Kidney epithelial cell (primary cell): ENCODE results near the gene LAMB4. TPM values are rescaled to one million over a fixed set of nuclear protein-coding genes. Genes with fewer than 3 reads are reported as not detected.

ENCODE experiments used
- DNase-seq: peaks from one replicate; pipeline ENCODE4 v3.0.0-alpha.2; 2010; ENCODE audit warnings: low read depth
- H3K27me3 ChIP-seq: 2 replicates; pipeline ENCODE4 v1.6.0; 2011; ENCODE audit warnings: low read length; ENCODE audit not compliant: control insufficient read depth, insufficient read depth
- H3K36me3 ChIP-seq: 2 replicates; pipeline ENCODE4 v1.5.1; 2011; ENCODE audit warnings: low read length; ENCODE audit not compliant: control insufficient read depth, insufficient read depth
- H3K4me3 ChIP-seq: 2 replicates; pipeline ENCODE4 v1.5.1; 2011; ENCODE audit warnings: low read depth, mild to moderate bottlenecking, control low read depth, low read length
- CTCF ChIP-seq: IDR thresholded peaks from 2 replicates; pipeline ENCODE4 v1.5.1; 2011; ENCODE audit warnings: mild to moderate bottlenecking, moderate library complexity, low read length, control low read depth, inconsistent platforms; ENCODE audit not compliant: insufficient read depth, poor library complexity, severe bottlenecking
- total RNA-seq: library from RNA; depleted of rRNA; stranded (reverse); fragments of >200 nt; gene quantifications from 2 replicates; pipeline ENCODE4 v1.2.3, GENCODE V29; 2015

The LAMB4 gene
- total RNA-seq, 1 donor from 2014 or later, result not detected

GRCh38 chr7:108152198-108152597 lies 22.0 kb upstream of the LAMB4 start:
- no peak for DNase-seq
- Histone ChIP-seq H3K27me3 (no peaks in the 10 kb centered on the region), H3K36me3 (no peaks in the 10 kb centered on the region), H3K4me3 (no peak overlapping the region)
- no peak for TF ChIP-seq CTCF

GRCh38 chr7:108149908-108150307 lies 19.7 kb upstream of the LAMB4 start:
- no peaks in the 10 kb centered on the region for H3K36me3 ChIP-seq
- H3K27me3 ChIP-seq, result no peaks in the 10 kb centered on the region
- TF ChIP-seq CTCF, result no peak
- H3K4me3 ChIP-seq, result no peak overlapping the region
- DNase-seq, result no peak

GRCh38 chr7:108149119-108149518 lies 19.0 kb upstream of the LAMB4 start:
- TF ChIP-seq CTCF, result no peak
- Histone ChIP-seq H3K27me3 (no peaks in the 10 kb centered on the region), H3K36me3 (no peaks in the 10 kb centered on the region), H3K4me3 (no peak overlapping the region)
- no peak for DNase-seq

GRCh38 chr7:108147031-108147563 lies 16.9 kb upstream of the LAMB4 start:
- Histone ChIP-seq H3K27me3 (no peaks in the 10 kb centered on the region), H3K4me3 (no peak overlapping the region), H3K36me3 (no peaks in the 10 kb centered on the region)
- TF ChIP-seq CTCF, result no peak
- DNase-seq, result no peak

- Histone ChIP-seq H3K4me3 (peak overlapping the region; percentile 5), H3K36me3 (no peaks in the 10 kb centered on the region), H3K27me3 (no peaks in the 10 kb centered on the region)
- peak; percentile 89 for TF ChIP-seq CTCF
- DNase-seq, result peak; percentile 39
Observed at GRCh38 chr7:108146070-108146842, 16.1 kb upstream of the LAMB4 start.
